Measurements from ENCODE around the gene CASP10. TPM values are rescaled to one million over a fixed set of nuclear protein-coding genes. Genes with fewer than 3 reads are reported as not detected.
A peak's percentile ranks its signal among the peaks of the same experiment; 100 is the strongest.
"Not testable (repeated sequence)": the region's sequence is repeated elsewhere in the genome, so short reads cannot be mapped to it uniquely, and the experiment has no call there.

CASP10 gene
- total RNA-seq, 1 donor from 2014 or later = 38.6 TPM

DNA sequence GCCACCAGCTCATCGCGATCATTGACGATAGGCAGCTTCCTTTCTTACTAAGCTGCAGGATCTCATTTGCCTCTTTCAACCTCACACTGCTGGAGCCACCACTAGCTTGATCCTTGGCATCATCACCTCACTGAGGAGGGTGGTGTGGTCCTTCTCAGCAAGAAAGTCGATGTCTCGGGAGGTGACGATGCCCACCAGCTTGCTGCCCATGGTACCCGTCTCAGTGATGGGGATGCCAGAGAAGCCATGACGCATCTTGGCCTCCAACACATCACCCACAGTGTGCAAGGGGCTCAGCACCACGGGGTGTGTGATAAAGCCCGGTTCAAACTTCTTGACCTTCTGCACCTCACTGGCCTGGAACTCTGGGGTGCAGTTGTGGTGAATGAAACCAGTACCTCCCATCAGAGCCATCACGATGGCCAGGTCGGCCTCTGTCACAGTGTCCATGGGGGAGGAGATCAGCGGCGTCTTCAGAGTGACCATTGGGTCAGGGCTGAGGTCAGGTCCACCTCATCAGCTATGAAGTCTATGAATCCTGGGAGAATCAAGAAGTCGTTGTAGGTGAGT is 44.5 kb upstream of the CASP10 start:
- no peak for DNase-seq (ENCODE audit: low spot score)
- Mint-ChIP-seq H3K9me3 (ENCODE audit: unreplicated experiment) (no peaks in the 10 kb centered on the region), H3K27me3 (ENCODE audit: unreplicated experiment) (peaks cover 7% of the 10 kb centered on the region), H3K4me1 (ENCODE audit: unreplicated experiment) (peaks cover 39% of the 10 kb centered on the region), H3K36me3 (ENCODE audit: low read depth, unreplicated experiment) (peaks cover 59% of the 10 kb centered on the region), H3K27ac (ENCODE audit: unreplicated experiment) (peak overlapping the region; percentile 45), H3K4me3 (ENCODE audit: unreplicated experiment) (peak overlapping the region; percentile 42)
- TF ChIP-seq, protein P1, sequence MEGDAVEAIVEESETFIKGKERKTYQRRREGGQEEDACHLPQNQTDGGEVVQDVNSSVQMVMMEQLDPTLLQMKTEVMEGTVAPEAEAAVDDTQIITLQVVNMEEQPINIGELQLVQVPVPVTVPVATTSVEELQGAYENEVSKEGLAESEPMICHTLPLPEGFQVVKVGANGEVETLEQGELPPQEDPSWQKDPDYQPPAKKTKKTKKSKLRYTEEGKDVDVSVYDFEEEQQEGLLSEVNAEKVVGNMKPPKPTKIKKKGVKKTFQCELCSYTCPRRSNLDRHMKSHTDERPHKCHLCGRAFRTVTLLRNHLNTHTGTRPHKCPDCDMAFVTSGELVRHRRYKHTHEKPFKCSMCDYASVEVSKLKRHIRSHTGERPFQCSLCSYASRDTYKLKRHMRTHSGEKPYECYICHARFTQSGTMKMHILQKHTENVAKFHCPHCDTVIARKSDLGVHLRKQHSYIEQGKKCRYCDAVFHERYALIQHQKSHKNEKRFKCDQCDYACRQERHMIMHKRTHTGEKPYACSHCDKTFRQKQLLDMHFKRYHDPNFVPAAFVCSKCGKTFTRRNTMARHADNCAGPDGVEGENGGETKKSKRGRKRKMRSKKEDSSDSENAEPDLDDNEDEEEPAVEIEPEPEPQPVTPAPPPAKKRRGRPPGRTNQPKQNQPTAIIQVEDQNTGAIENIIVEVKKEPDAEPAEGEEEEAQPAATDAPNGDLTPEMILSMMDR (IDR thresholded peaks at IDR 0.05; ENCODE audit: unreplicated experiment) = no peak

DNA sequence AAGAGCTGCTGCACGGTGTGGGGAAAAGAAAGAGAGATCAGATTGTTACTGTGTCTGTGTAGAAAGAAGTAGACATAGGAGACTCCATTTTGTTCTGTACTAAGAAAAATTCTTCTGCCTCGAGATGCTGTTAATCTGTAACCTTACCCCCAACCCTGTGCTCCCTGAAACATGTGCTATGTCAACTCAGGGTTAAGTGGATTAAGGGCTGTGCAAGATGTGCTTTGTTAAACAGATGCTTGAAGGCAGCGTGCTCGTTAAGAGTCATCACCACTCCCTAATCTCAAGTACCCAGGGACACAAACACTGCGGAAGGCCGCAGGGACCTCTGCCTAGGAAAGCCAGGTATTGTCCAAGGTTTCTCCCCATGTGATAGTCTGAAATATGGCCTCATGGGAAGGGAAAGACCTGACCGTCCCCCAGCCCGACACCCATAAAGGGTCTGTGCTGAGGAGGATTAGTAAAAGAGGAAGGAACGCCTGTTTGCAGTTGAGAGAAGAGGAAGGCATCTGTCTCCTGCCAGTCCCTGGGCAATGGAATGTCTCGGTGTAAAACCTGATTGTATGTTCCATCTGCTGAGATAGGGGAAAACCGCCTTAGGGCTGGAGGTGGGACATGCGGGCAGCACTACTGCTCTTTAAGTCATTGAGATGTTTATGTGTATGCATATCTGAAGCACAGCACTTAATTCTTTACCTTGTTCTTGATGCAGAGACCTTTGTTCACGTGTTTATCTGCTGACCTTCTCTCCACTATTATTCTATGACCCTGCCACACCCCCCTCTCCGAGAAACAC is 43.8 kb upstream of the CASP10 start:
- H3K4me3 Mint-ChIP-seq (ENCODE audit: unreplicated experiment) = peak overlapping the region; percentile 49
- H3K36me3 Mint-ChIP-seq (ENCODE audit: low read depth, unreplicated experiment) = peaks cover 55% of the 10 kb centered on the region
- not testable (repeated sequence) for H3K27me3 Mint-ChIP-seq (ENCODE audit: unreplicated experiment); H3K9me3 Mint-ChIP-seq (ENCODE audit: unreplicated experiment); DNase-seq (ENCODE audit: low spot score)
- H3K27ac Mint-ChIP-seq (ENCODE audit: unreplicated experiment) = peak overlapping the region; percentile 45
- H3K4me1 Mint-ChIP-seq (ENCODE audit: unreplicated experiment) = peaks cover 36% of the 10 kb centered on the region

DNA sequence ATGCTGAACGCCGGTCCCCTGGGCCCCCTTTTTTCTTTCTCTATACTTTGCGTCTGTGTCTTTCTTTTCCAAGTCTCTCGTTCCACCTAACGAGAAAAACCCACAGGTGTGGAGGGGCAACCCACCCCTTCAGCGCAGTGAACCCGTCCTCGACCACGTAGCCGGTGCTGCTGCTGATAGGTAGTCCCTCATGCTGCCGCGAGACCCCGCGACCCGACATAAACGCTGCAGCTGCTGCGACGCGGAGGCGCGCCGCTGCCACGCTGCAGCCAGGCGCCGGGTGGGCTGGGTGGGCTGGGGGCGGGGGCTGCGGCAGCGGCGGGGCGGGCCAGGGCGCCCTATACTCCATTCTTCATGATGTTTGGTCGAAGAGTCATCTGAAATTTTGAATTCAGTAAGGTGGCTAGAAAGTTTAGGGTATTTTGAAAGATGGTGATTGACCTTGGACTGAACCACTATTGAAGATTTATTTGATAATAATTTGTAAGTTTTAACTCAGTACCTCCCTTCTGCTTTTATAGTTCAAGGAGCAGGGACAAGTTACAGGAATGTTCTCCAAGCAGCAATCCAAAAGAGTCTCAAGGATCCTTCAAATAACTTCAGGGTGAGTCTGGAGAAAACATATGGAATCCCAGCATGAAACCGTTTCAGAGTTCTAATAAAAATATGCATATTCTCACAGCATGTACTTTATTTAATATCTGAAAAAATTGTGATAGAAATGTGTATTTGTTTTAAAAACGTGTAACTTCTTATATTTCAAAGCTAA is 42.9 kb upstream of the CASP10 start:
- Mint-ChIP-seq H3K27me3 (ENCODE audit: unreplicated experiment) (peaks cover 7% of the 10 kb centered on the region), H3K4me3 (ENCODE audit: unreplicated experiment) (peak overlapping the region; percentile 49), H3K4me1 (ENCODE audit: unreplicated experiment) (peaks cover 32% of the 10 kb centered on the region), H3K9me3 (ENCODE audit: unreplicated experiment) (no peaks in the 10 kb centered on the region), H3K36me3 (ENCODE audit: low read depth, unreplicated experiment) (peaks cover 52% of the 10 kb centered on the region), H3K27ac (ENCODE audit: unreplicated experiment) (no peak overlapping the region)
- no peak for DNase-seq (ENCODE audit: low spot score)
- TF ChIP-seq, protein P1 (IDR thresholded peaks at IDR 0.05; ENCODE audit: unreplicated experiment) = no peak

DNA sequence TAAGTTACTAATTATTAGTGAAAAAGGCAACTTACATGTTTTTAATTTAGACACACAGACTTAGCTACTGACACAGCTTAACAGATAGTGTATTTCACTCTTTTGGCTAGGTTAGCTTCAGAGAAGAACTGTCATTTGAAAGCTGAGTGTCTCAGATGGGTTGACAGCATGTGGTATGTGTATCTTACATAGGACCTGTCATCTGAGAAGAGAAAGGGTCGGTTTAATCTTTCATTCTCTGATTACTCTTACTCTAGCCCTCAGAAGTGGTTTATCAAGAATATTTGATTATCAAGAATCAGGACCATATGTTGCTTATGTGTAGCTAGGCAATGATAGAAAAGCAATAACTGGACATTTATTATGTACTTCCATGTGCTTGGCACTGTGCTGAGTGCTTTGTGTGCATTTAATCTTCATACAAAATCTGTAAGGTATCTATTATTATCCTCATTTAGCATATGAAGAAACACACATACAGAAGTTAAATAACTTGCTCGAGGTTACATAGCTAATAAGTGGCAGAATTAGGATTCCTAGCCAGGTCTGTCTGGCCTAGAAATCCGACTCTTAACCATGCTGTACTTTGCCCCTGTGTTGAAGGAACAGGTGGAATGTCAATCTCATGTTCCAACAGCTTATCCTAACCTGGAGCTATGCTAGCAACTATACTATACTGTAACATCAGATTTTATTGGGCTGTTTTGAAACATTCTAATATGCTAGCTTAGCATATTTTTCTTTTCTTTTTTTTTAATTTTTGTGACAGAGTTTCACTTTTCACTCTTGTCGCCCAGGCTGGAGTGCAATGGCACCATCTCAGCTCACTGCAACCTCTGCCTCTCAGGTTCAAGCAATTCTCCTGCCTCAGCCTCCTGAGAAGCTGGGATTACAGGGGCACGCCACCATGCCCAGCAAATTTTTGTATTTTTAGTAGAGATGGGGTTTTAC is 38.6 kb upstream of the CASP10 start:
- Mint-ChIP-seq H3K27me3 (ENCODE audit: unreplicated experiment) (no peaks in the 10 kb centered on the region), H3K4me3 (ENCODE audit: unreplicated experiment) (no peak overlapping the region), H3K4me1 (ENCODE audit: unreplicated experiment) (peaks cover 5% of the 10 kb centered on the region), H3K27ac (ENCODE audit: unreplicated experiment) (no peak overlapping the region), H3K36me3 (ENCODE audit: low read depth, unreplicated experiment) (peaks cover 38% of the 10 kb centered on the region), H3K9me3 (ENCODE audit: unreplicated experiment) (no peaks in the 10 kb centered on the region)
- no peak for DNase-seq (ENCODE audit: low spot score)
- TF ChIP-seq, protein P1 (IDR thresholded peaks at IDR 0.05; ENCODE audit: unreplicated experiment) = no peak

Data from endothelial cell (in vitro differentiated cells).